ENCODE data around the gene STYXL1. TPM values are rescaled to one million over a fixed set of nuclear protein-coding genes. Genes with fewer than 3 reads are reported as not detected.

STYXL1 gene
- total RNA-seq, 2 donors from 2014 or later = 31.0 to 31.1 TPM

DNA sequence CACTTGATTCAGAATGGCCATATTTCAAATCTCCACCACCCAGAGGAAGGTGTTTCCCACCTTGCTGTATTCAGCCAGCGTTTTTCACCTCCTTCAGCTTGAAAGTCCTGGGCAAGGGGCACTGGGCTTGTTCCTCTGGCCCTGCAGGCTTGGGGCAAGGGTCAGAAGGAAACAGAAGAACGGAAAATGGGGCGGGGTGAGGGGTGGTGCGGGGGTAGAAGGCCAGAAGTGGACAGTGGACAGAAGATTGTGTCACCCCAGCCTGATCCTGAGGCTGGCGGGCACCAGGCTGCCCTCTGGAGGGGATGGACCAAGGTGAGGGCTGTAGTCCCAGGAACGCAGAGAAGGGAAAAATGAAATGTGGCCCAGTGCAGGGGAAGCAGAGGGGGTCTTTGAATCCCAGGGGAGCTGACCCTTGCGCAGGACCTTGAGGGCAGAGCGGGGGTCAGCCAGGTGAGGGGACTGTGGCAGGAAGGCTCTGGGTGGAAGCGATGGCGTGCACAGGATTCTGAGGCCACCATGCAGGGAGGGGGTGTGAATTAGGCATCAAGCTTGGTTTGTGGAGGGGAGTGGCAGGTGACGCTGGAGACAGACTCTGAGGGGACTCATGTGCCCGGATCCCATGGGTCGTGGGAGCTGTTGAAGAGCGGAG lies 76.4 kb downstream of the STYXL1 start:
- Mint-ChIP-seq H3K36me3 (ENCODE audit: low read depth) (peaks cover 28% of the 10 kb centered on the region), H3K27ac (peak overlapping the region; percentile 59), H3K9me3 (no peaks in the 10 kb centered on the region), H3K4me1 (peaks cover 4% of the 10 kb centered on the region), H3K27me3 (no peaks in the 10 kb centered on the region), H3K4me3 (no peak overlapping the region)
- no peak for ATAC-seq (replicated peaks)

DNA sequence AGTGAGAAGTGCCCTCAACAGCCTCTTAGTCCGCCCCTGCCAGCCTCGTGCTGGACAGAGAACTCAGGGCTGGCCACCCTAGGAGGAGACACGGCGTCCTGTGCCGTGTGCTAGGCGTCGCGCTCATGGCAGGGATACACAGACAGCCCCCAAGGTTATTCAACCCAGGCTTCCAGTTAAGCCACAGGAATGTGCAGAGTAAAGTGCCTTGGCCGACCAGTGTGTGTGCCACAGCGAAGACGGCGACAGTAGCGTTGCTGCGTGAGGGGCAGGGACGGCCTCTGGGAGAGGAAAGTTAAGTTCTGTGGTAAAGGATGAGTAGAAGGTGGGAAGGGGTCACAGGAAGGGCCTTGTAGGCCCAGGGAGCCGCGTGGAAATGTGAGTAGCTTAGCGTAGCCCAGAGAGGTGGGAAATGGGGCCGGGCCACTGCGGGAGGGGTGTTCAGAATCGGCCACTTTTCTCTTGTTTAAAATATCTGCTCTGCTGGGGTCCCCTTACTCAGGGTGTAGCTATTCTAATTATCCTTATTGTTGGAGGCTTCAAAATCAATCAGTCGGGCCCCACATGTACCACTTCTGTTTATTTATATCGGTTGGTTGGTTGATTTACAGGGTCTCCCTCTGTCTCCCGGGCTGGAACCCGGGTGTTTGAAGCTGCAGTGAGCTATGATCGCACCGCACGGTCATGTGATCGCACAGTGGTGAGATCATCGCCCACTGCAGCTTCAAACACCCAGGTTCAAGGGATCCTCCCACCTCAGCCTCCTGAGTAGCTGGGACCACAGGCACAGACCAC lies 77.9 kb downstream of the STYXL1 start:
- Mint-ChIP-seq H3K27me3 (no peaks in the 10 kb centered on the region), H3K4me1 (peaks cover 4% of the 10 kb centered on the region), H3K36me3 (ENCODE audit: low read depth) (peaks cover 26% of the 10 kb centered on the region), H3K9me3 (no peaks in the 10 kb centered on the region), H3K4me3 (no peak overlapping the region), H3K27ac (peak overlapping the region; percentile 2)
- ATAC-seq (replicated peaks) = no peak

DNA sequence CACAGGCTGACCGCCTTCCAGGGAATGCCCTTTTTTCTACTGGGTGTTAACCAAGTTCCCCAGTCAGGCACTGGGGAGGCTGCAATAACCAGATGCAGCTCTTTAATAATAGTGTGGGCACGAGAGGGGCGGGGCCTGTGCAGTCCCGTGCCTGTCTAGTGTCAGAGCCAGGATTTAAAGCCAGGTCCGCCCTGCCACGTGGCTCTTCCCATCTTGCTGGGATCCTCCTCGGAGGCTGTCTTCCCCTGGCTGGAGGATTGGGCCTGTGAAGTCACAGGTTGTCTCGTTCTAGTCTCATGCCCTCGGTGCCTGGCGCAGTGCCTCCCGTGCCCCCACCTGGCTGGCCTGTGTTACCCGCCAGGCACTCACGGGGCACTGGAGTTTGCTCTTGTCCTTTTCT lies 78.6 kb downstream of the STYXL1 start:
- Mint-ChIP-seq H3K27ac (peak overlapping the region; percentile 2), H3K36me3 (ENCODE audit: low read depth) (peaks cover 21% of the 10 kb centered on the region), H3K4me3 (no peak overlapping the region), H3K27me3 (no peaks in the 10 kb centered on the region), H3K4me1 (peaks cover 4% of the 10 kb centered on the region), H3K9me3 (no peaks in the 10 kb centered on the region)
- no peak for ATAC-seq (replicated peaks)

DNA sequence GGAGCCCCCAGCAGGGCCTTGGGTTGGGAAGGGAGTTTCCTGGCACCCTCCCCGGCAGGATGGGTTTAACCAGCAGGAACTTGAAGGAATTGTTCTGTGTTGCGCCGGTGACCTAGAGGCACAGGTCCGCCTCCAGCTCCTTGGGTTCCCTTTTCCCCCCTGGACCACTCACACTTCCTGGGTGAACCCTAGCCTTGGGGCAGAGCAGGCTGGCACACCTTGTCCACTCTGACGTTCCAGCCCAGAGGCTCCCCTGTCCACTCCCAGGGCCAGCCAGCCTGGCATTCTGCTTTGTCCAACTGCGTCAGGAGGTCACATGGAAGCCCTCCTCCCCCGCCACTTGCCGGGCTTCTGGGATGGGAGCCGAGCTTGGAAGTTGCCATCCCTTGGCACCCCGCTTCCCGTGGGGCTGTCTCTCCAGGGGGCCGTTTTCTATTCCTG lies 79.2 kb downstream of the STYXL1 start:
- no peak overlapping the region for H3K4me3 Mint-ChIP-seq
- no peak overlapping the region for H3K27ac Mint-ChIP-seq
- no peak for ATAC-seq (replicated peaks)
- H3K27me3 Mint-ChIP-seq = no peaks in the 10 kb centered on the region
- no peaks in the 10 kb centered on the region for H3K9me3 Mint-ChIP-seq
- peaks cover 15% of the 10 kb centered on the region for H3K36me3 Mint-ChIP-seq (ENCODE audit: low read depth)
- peaks cover 4% of the 10 kb centered on the region for H3K4me1 Mint-ChIP-seq

DNA sequence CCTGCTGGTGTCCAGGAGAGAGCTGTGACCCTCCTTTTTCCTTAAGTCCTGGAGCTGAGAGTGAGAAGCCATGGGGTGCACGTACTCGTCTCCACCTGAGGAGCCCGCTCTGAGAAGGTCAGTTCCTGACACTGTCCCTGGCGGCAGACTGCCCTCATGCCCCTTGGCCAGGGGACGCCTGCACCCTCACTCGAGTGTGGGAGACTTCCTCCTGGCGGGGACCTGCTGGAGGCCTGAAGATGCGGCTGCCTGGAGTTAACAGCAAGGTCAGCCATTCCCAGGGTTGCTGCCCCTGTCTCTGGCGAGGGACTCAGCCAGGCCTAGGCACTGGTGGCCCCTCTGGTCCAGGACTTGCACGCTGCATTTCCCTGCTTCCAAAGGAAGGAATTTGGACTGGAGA lies 79.8 kb downstream of the STYXL1 start:
- Mint-ChIP-seq H3K4me3 (no peak overlapping the region), H3K4me1 (peaks cover 4% of the 10 kb centered on the region), H3K27ac (no peak overlapping the region), H3K36me3 (ENCODE audit: low read depth) (peaks cover 13% of the 10 kb centered on the region), H3K27me3 (no peaks in the 10 kb centered on the region), H3K9me3 (no peaks in the 10 kb centered on the region)
- ATAC-seq (replicated peaks) = no peak

DNA sequence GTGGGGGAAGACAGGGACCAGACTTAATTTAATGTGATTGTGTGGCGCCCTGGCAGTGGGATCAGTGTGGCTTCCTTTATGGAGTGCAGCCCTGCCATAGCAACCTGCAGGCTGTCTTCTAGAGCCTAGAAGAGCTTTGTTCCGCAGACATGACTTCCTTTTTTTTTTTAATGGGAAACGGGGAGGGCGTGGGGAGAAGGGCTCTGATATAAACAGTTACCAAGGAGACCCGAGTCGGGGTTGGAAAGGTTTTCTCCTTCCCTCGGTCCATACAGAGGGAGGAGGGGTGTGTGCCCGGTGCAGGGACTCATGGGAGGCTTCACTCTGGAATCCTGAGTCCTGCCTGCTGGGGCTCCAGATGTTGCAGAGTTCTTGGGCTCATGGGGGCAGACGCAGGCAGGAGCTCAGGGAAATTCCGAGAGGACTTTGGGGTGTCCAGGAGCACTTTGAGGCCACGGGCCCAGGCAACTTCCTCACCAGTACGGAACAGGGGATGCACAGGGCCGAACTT lies 80.3 kb downstream of the STYXL1 start:
- no peaks in the 10 kb centered on the region for H3K27me3 Mint-ChIP-seq
- no peak overlapping the region for H3K27ac Mint-ChIP-seq
- H3K9me3 Mint-ChIP-seq = no peaks in the 10 kb centered on the region
- H3K4me1 Mint-ChIP-seq = peaks cover 4% of the 10 kb centered on the region
- H3K4me3 Mint-ChIP-seq = no peak overlapping the region
- H3K36me3 Mint-ChIP-seq (ENCODE audit: low read depth) = peaks cover 13% of the 10 kb centered on the region
- ATAC-seq (replicated peaks) = no peak

DNA sequence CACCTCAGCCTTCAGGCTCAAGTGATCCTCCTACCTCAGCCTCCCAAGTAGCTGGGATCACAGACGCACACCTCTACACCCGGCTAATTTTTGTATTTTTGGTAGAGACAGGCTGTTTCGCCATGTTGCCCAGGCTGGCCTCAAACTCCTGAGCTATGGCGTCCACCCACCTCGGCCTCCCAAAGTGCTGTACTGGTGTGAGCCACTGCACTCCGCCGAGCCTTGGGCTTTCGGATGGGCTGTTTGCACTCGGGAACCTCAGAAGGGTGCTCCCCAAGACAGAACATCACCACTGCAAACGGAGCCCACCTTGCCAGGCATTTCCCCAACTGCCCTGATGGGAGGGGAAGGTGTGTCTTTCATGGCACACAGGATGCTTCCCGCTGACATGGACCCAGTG lies 80.7 kb downstream of the STYXL1 start:
- H3K27me3 Mint-ChIP-seq = no peaks in the 10 kb centered on the region
- no peak overlapping the region for H3K27ac Mint-ChIP-seq
- H3K4me1 Mint-ChIP-seq = peaks cover 3% of the 10 kb centered on the region
- no peaks in the 10 kb centered on the region for H3K9me3 Mint-ChIP-seq
- H3K36me3 Mint-ChIP-seq (ENCODE audit: low read depth) = peaks cover 10% of the 10 kb centered on the region
- H3K4me3 Mint-ChIP-seq = no peak overlapping the region
- no peak for ATAC-seq (replicated peaks)

DNA sequence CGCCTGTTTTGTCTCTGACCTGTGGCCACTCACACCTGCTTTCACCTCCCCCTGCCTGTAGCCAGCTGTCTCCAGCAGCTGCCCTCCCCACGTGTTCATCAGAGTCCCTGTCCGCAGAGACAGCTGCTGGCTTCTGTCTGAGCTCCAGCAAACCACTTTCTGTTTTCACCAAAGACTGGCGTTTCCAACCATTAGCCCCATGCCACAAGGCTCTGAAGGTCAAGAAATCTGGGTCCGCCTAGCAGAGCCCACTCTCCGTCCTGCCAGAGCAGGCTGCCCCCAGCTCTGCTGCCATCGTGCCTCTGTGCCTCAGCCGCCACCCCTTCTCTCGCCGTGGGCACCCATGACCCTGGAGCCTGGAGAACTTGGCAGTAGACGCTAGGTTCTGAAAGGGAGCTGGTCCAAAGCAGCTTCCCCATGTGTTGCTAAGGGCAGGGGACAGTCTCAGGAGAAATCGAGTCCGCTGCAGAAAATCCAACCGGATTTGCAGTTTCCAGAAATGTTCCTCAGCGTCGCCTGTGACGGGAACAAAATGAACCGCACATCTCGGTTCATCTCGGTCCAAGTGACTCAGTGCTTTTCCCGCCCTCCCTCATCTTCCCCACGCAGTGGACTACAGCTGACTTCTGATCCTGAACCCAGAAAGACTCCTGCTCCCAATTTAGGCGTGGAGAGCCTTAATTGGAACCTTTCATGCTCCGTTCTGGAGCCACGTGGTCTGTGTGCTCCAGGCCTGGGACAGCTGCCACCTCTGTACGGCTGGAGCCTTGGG lies 81.4 kb downstream of the STYXL1 start:
- Mint-ChIP-seq H3K9me3 (no peaks in the 10 kb centered on the region), H3K4me1 (no peaks in the 10 kb centered on the region), H3K4me3 (no peak overlapping the region), H3K27me3 (no peaks in the 10 kb centered on the region), H3K27ac (no peak overlapping the region), H3K36me3 (ENCODE audit: low read depth) (peaks cover 10% of the 10 kb centered on the region)
- ATAC-seq (replicated peaks) = no peak

DNA sequence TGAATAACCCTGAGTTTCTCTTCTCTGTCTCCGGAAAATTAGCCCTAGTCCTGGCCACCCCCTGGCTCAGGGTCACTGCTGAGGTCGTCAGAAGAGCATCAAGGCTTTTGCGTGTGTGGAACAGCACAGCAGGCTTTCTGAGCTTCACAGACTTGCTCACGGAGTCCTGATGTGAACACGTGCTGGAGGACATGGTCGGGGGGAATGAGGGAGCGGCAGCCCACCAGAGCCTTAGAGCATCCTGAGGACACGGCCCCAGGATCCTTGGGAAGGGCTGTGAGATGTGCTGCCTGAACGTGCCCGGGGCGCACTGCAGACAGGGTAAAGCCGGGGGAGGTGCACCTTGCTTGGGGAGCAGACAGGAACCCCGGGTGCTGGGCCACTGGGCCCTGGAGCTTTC lies 82.2 kb downstream of the STYXL1 start:
- Mint-ChIP-seq H3K27ac (no peak overlapping the region), H3K9me3 (no peaks in the 10 kb centered on the region), H3K27me3 (no peaks in the 10 kb centered on the region), H3K4me3 (no peak overlapping the region), H3K4me1 (no peaks in the 10 kb centered on the region), H3K36me3 (ENCODE audit: low read depth) (peaks cover 11% of the 10 kb centered on the region)
- ATAC-seq (replicated peaks) = no peak

DNA sequence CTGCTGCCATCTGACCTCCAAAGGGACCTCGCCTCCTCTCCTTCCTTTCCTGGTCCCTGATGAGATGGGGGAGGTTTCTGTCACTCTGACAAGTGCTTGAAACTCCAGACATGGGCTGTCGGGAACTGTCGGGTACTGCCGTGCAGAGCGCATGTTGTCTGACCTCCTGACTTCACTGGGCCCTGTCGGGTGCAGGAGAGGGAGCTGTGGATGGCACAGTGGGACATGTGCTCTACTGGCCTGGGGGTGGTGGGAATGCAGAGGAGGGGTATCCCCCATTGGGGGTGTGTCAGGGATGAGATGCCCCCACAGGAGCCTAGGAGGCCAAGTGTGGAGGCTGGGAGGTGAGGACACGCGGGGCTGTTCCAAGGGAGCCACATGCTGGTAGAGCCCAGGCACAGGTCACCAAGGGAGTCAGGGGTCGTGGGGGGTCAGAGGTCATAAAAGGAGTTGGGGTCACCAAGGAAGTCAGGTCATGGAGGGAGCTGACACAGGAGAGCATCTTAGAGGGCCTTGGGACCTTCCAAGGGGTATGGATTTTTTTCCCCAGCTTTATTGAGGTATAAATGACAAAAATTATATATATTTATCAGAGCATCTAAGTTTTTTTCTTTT lies 84.3 kb downstream of the STYXL1 start:
- H3K4me3 Mint-ChIP-seq = no peak overlapping the region
- ATAC-seq (replicated peaks) = no peak
- H3K36me3 Mint-ChIP-seq (ENCODE audit: low read depth) = peaks cover 11% of the 10 kb centered on the region
- no peak overlapping the region for H3K27ac Mint-ChIP-seq
- no peaks in the 10 kb centered on the region for H3K27me3 Mint-ChIP-seq
- no peaks in the 10 kb centered on the region for H3K4me1 Mint-ChIP-seq
- no peaks in the 10 kb centered on the region for H3K9me3 Mint-ChIP-seq

DNA sequence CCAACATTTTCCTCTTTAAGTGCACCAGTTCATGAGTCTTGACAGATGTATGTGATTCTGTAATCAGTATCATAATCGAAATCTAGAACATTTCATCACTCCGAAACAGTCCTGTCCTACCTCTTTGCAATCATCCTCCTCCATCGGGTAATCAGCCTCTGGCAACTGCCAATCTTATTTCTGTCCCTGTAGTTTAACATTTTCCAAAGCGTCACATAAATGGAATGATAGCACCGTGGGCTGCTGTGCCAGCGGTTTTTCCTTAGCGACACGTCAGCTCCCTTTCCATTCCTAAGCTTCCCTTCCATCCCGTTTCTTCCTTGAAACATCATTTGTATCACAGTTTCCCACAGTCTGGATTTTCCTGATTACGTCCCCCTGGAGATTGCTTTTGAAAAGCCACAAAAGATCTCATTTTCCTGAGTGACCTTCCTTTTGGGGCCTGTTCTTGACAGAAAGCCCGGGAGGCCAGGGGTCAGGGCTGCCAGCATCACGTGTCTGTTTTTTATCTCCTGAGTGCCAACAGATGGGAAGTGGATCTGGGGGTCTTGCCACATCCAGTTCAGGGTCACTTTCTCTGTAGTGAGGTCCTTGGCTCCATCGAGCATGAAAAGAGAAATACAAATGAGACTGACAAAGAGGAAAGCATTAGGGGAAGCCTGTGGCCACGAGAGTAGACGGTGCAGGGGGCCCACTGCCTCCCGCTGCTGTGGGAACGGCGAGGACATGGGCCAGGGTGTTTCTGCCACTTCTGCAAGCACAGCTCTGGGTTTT lies 85.0 kb downstream of the STYXL1 start:
- Mint-ChIP-seq H3K4me3 (no peak overlapping the region), H3K9me3 (no peaks in the 10 kb centered on the region), H3K27me3 (no peaks in the 10 kb centered on the region), H3K36me3 (ENCODE audit: low read depth) (peaks cover 14% of the 10 kb centered on the region), H3K27ac (peak overlapping the region; percentile 23), H3K4me1 (no peaks in the 10 kb centered on the region)
- no peak for ATAC-seq (replicated peaks)

DNA sequence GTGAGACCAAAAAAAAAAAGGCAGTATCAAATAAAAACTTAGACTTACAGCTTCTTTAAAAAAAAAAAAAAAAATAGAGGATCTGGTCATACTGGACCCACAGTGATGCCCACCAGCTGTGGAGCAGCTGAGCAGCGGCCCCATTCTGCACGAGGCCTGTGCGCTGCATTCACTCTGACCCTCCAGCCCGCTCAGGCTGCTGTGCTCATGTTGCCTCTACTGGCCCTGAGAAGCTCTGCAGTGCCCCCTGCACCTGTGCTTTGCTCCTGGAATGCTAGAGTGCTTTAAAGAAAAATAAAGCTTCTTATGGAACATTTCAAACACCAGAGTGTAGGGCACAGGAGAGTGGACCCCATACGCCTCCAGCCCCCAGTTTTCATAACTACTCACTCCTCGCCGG lies 86.6 kb downstream of the STYXL1 start:
- Mint-ChIP-seq H3K27ac (no peak overlapping the region), H3K4me3 (no peak overlapping the region), H3K9me3 (no peaks in the 10 kb centered on the region), H3K4me1 (no peaks in the 10 kb centered on the region), H3K27me3 (no peaks in the 10 kb centered on the region), H3K36me3 (ENCODE audit: low read depth) (peaks cover 23% of the 10 kb centered on the region)
- no peak for ATAC-seq (replicated peaks)

DNA sequence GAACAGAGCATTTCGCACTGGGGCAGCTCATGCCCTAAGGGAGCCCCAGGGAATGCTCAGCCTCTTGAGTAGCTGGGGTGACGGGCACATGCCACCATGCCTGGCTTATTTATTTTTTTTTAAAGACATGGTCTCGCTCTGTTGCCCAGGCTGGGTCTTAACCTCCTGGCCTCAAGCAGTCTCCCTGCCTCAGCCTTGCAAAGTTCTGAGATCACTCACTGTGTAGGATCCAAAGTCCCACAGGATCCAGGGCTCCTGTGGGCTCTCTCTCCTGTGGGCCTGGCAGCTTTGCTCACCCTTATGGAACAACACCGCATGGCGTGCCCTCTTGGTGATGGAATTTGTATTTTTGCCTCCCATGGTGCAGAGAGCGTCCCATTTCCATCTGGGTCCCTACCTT lies 87.4 kb downstream of the STYXL1 start:
- Mint-ChIP-seq H3K36me3 (ENCODE audit: low read depth) (peaks cover 30% of the 10 kb centered on the region), H3K27me3 (no peaks in the 10 kb centered on the region), H3K4me3 (no peak overlapping the region), H3K4me1 (no peaks in the 10 kb centered on the region), H3K27ac (no peak overlapping the region), H3K9me3 (no peaks in the 10 kb centered on the region)
- no peak for ATAC-seq (replicated peaks)

Data from activated T-helper 17 cell treated with anti-CD3 and anti-CD28 coated beads, Interleukin-2, amount 50 U/mL, for 72 hours (primary cell).